Lung (tissue), 12 donors: ENCODE measurements around the gene NUDT2. TPM values are rescaled to one million over a fixed set of nuclear protein-coding genes. Genes with fewer than 3 reads are reported as not detected.
A peak's percentile ranks its signal among the peaks of the same experiment; 100 is the strongest.

Experiments
- ATAC-seq: fragments of 200-7000 bp; cut with Tn5 transposase; one replicate; pipeline ENCODE4 v1.9.1; 2020; ENCODE audit warnings: moderate number of reproducible peaks; ENCODE audit not compliant: insufficient read depth, low FRiP score
- DNase-seq, 3 donors: peaks; one replicate each; pipeline ENCODE4 v3.0.0-alpha.2; 2013 to 2017
- H3K27ac ChIP-seq, 2 donors: one replicate each; pipeline ENCODE4 v1.5.1; 2013; ENCODE audit warnings: mild to moderate bottlenecking in 2 of 2, moderate library complexity in 2 of 2, control low read depth in 1 of 2, inconsistent platforms in 1 of 2, low read depth in 1 of 2, low read length in 1 of 2
- H3K27me3 ChIP-seq, 3 donors: one replicate each; pipeline ENCODE4 v1.5.1; 2013; ENCODE audit warnings: low read length in 2 of 3; ENCODE audit not compliant: control insufficient read depth in 3 of 3, insufficient read depth in 3 of 3
- H3K36me3 ChIP-seq, 4 donors: one replicate each; pipeline ENCODE4 v1.5.1; 2013; ENCODE audit warnings: low read length in 4 of 4, mild to moderate bottlenecking in 1 of 4, moderate library complexity in 1 of 4; ENCODE audit not compliant: control insufficient read depth in 4 of 4, insufficient read depth in 4 of 4
- H3K4me1 ChIP-seq, 5 donors: one replicate each; pipeline ENCODE4 v1.5.1; 2013; ENCODE audit warnings: low read length in 5 of 5, mild to moderate bottlenecking in 2 of 5, moderate library complexity in 1 of 5; ENCODE audit not compliant: control insufficient read depth in 5 of 5, insufficient read depth in 5 of 5
- H3K4me3 ChIP-seq: one replicate; pipeline ENCODE4 v1.5.1; 2013; ENCODE audit warnings: mild to moderate bottlenecking, control low read depth, moderate library complexity
- H3K9ac ChIP-seq, 2 donors: one replicate each; pipeline ENCODE4 v1.5.1; 2013; ENCODE audit warnings: low read length in 2 of 2, control low read depth in 1 of 2; ENCODE audit not compliant: insufficient read depth in 1 of 2
- H3K9me3 ChIP-seq, 4 donors: one replicate each; pipeline ENCODE4 v1.5.1; 2013; ENCODE audit warnings: low read length in 3 of 4, mild to moderate bottlenecking in 1 of 4, moderate library complexity in 1 of 4; ENCODE audit not compliant: control insufficient read depth in 4 of 4, insufficient read depth in 3 of 4
- WGBS, 2 donors: extraction: QIAGEN DNeasy Blood & Tissue Kit; methylation state at CpG; one replicate each; pipeline ENCODE4 v1.1.7; 2013; 5-methylcytosine and 5-hydroxymethylcytosine counted together
- polyA plus RNA-seq, 2 donors: library from polyadenylated mRNA; stranded (reverse); fragments of 200-250 nt; gene quantifications; one replicate each; pipeline ENCODE4 v1.2.1, GENCODE V29; 2013
- total RNA-seq, 2 donors: library from RNA; depleted of rRNA in 1 of 2; stranded (reverse); fragments of >200 nt in 1 of 2; gene quantifications; one replicate each; pipeline ENCODE4 v1.2.1, GENCODE V29; 2014 to 2021
- TF ChIP-seq, protein P1 (sequence below): IDR thresholded peaks from 2 replicates; pipeline ENCODE4 v1.5.1; 2012; ENCODE audit warnings: mild to moderate bottlenecking; ENCODE audit errors: control extremely low read depth, extremely low read depth
- donor health status: control.
- donor health status: control.
- donor health status: Bipolar disorder and iron deficiency.
- donor health status: healthy.
- donor health status: DM: yes; HTN: yes; CAD: no.

Gene NUDT2
- total and polyA plus RNA-seq, 4 donors: 11.7 to 20.1 (median 15.6) TPM

DNA sequence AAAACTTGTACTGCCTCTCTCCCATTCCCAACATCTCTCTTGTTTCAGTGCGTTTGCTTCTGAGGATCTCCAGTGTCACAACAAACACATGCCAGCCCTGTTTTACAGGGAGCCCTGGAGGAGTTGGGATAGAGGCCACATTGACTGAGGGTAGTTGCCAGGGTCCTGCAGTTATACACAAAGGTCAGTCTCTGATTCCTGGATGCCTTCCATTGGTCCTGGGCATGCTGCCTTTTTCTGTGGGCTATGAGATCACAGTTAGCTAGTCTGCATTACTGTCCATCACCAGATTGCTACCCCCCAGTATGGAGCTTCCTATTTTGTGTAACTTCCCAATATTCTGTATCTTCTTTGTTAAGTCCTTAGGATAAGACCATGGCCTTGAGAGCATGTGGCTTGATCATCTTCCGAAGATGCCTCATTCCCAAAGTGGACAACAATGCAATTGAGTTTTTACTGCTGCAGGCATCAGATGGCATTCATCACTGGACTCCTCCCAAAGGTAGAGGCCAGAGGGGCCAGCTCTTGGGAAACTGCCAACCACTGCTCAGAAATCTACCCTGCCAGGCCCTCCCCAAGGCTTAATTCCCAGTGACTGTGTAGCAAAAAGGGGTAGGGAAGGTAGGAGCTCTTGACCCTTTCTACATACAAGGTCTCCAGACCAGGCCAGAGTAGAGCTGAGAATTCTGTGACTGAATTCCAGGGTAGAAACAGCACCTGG lies 9.5 kb downstream of the NUDT2 start:
- DNase-seq (no peak), ATAC-seq (no peak)
- peaks cover 0 to 5% (median 0%) of the 10 kb centered on the region in 5 donors for H3K4me1 ChIP-seq
- H3K9ac ChIP-seq: no peak overlapping the region
- H3K27ac ChIP-seq: no peak overlapping the region
- 90 to 96% methylated on average over 2 of the region's 2 CpGs for WGBS, 2 donors
- H3K27me3 ChIP-seq: no peaks in the 10 kb centered on the region
- no peak overlapping the region for H3K4me3 ChIP-seq
- TF ChIP-seq, protein P1, sequence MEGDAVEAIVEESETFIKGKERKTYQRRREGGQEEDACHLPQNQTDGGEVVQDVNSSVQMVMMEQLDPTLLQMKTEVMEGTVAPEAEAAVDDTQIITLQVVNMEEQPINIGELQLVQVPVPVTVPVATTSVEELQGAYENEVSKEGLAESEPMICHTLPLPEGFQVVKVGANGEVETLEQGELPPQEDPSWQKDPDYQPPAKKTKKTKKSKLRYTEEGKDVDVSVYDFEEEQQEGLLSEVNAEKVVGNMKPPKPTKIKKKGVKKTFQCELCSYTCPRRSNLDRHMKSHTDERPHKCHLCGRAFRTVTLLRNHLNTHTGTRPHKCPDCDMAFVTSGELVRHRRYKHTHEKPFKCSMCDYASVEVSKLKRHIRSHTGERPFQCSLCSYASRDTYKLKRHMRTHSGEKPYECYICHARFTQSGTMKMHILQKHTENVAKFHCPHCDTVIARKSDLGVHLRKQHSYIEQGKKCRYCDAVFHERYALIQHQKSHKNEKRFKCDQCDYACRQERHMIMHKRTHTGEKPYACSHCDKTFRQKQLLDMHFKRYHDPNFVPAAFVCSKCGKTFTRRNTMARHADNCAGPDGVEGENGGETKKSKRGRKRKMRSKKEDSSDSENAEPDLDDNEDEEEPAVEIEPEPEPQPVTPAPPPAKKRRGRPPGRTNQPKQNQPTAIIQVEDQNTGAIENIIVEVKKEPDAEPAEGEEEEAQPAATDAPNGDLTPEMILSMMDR: no peak
- no peaks in the 10 kb centered on the region for H3K9me3 ChIP-seq
- H3K36me3 ChIP-seq: peaks cover 9 to 27% (median 18%) of the 10 kb centered on the region in 4 donors

DNA sequence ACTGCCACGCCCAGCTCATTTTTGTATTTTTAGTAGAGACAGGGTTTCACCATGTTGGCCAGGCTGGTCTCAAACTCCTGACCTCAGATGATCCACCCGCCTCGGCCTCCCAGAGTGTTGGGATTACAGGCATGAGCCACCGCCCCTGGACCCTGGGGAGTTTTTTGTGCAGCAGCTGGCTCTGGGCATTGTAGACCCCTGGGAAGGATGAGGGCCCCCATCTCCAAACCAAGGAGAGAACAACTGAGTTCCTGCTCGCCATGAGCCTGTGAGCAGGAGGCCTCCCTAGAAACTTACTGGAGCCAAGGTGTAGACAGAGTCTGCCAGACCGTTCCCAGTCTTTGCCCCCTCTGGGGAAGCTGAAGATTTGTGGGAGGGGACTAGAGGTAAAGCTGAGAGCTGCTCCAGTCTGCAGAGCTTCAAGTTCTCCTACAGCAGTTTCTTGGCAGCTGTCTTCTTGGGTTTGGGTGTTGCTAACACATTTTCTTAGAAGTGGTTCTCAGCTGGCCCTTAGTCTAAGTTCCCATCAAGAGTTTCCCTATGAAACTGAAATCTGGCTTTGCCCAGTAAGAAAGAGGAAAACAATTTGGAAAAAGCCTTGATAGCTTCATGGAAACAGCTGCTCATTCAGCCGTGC lies 12.4 kb downstream of the NUDT2 start:
- Histone ChIP-seq H3K4me1 (peaks cover 0 to 6% (median 5%) of the 10 kb centered on the region in 5 donors), H3K27me3 (no peaks in the 10 kb centered on the region), H3K9me3 (no peaks in the 10 kb centered on the region), H3K4me3 (no peak overlapping the region), H3K27ac (no peak overlapping the region), H3K9ac (no peak overlapping the region), H3K36me3 (peaks cover 9 to 27% (median 20%) of the 10 kb centered on the region in 4 donors)
- ATAC-seq (no peak), DNase-seq (peak in 2 of 3 donors; percentile 18 to 46)
- 85 to 95% methylated on average over 7 of the region's 7 CpGs for WGBS, 2 donors
- TF ChIP-seq, protein P1: no peak

DNA sequence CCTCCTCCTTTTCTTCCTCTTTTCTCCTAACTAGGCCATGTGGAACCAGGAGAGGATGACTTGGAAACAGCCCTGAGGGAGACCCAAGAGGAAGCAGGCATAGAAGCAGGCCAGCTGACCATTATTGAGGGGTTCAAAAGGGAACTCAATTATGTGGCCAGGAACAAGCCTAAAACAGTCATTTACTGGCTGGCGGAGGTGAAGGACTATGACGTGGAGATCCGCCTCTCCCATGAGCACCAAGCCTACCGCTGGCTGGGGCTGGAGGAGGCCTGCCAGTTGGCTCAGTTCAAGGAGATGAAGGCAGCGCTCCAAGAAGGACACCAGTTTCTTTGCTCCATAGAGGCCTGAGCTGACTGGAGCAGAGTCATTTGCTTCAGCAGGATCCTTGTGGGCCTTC lies 13.7 kb downstream of the NUDT2 start:
- DNase-seq (peak in 2 of 3 donors; percentile 22 to 58), ATAC-seq (peak; percentile 41)
- Histone ChIP-seq H3K4me1 (peaks cover 0 to 6% (median 5%) of the 10 kb centered on the region in 5 donors), H3K9ac (no peak overlapping the region), H3K4me3 (no peak overlapping the region), H3K9me3 (no peaks in the 10 kb centered on the region), H3K36me3 (peaks cover 9 to 27% (median 19%) of the 10 kb centered on the region in 4 donors), H3K27ac (peak overlapping the region in 1 of 2 donors; percentile 24), H3K27me3 (no peaks in the 10 kb centered on the region)
- 85 to 92% methylated on average over 5 of the region's 5 CpGs for WGBS, 2 donors
- TF ChIP-seq, protein P1: no peak
